Activated naive CD8-positive, alpha-beta T cell treated with anti-CD3 and anti-CD28 coated beads, Interleukin-2, amount 50 U/mL, for 24 hours (primary cell): ENCODE measurements around the gene TTLL9.

Source experiments
- ATAC-seq: fragments of 150-1000 bp; cut with Tn5 transposase; one replicate; pipeline ENCODE4 v1.10.0; 2021
- DNase-seq: peaks from one replicate; pipeline ENCODE4 v3.0.0; 2021
- H3K27ac Mint-ChIP-seq: one replicate; pipeline ENCODE4 v1.8.0; 2021; ENCODE audit warnings: mild to moderate bottlenecking, mixed read lengths
- H3K27me3 Mint-ChIP-seq: one replicate; pipeline ENCODE4 v1.8.0; 2021; ENCODE audit warnings: mixed read lengths
- H3K36me3 Mint-ChIP-seq: one replicate; pipeline ENCODE4 v1.8.0; 2021; ENCODE audit warnings: low read depth, mixed read lengths
- H3K4me1 Mint-ChIP-seq: one replicate; pipeline ENCODE4 v1.8.0; 2021; ENCODE audit warnings: mixed read lengths
- H3K4me3 Mint-ChIP-seq: one replicate; pipeline ENCODE4 v1.8.0; 2021; ENCODE audit warnings: mild to moderate bottlenecking, moderate library complexity, mixed read lengths
- H3K9me3 Mint-ChIP-seq: one replicate; pipeline ENCODE4 v1.8.0; 2021; ENCODE audit warnings: mixed read lengths

The TTLL9 gene

GRCh38 chr20:31860390-31861134 is 9.9 kb upstream of the TTLL9 start:
- DNase-seq (no peak), ATAC-seq (no peak)
- Mint-ChIP-seq H3K9me3 (no peaks in the 10 kb centered on the region), H3K36me3 (no peaks in the 10 kb centered on the region), H3K4me1 (peaks cover 8% of the 10 kb centered on the region), H3K27ac (no peak overlapping the region), H3K4me3 (no peak overlapping the region), H3K27me3 (peaks cover 20% of the 10 kb centered on the region)

- DNase-seq (no peak), ATAC-seq (peak; percentile 20)
- Mint-ChIP-seq H3K4me1 (peaks cover 8% of the 10 kb centered on the region), H3K9me3 (no peaks in the 10 kb centered on the region), H3K36me3 (no peaks in the 10 kb centered on the region), H3K27me3 (peaks cover 20% of the 10 kb centered on the region), H3K27ac (no peak overlapping the region), H3K4me3 (no peak overlapping the region)
These were observed 9.4 kb upstream of the TTLL9 start for GRCh38 chr20:31861135-31861384.

- Mint-ChIP-seq H3K4me3 (peak overlapping the region; percentile 34), H3K4me1 (peaks cover 8% of the 10 kb centered on the region), H3K27ac (no peak overlapping the region), H3K36me3 (no peaks in the 10 kb centered on the region), H3K27me3 (peaks cover 20% of the 10 kb centered on the region), H3K9me3 (no peaks in the 10 kb centered on the region)
- peak; percentile 76 for ATAC-seq
- peak; percentile 68 for DNase-seq
These were observed 8.9 kb upstream of the TTLL9 start for GRCh38 chr20:31861385-31862156.

GRCh38 chr20:31862157-31862470 is 8.3 kb upstream of the TTLL9 start:
- Mint-ChIP-seq H3K4me1 (peaks cover 8% of the 10 kb centered on the region), H3K27ac (no peak overlapping the region), H3K9me3 (no peaks in the 10 kb centered on the region), H3K27me3 (peaks cover 20% of the 10 kb centered on the region), H3K36me3 (no peaks in the 10 kb centered on the region), H3K4me3 (peak overlapping the region; percentile 34)
- ATAC-seq (no peak), DNase-seq (no peak)

GRCh38 chr20:31862506-31862905 is 7.9 kb upstream of the TTLL9 start:
- Mint-ChIP-seq H3K4me3 (no peak overlapping the region), H3K27me3 (peaks cover 17% of the 10 kb centered on the region), H3K27ac (no peak overlapping the region), H3K9me3 (no peaks in the 10 kb centered on the region), H3K36me3 (no peaks in the 10 kb centered on the region), H3K4me1 (peaks cover 8% of the 10 kb centered on the region)
- ATAC-seq (no peak), DNase-seq (no peak)

GRCh38 chr20:31863296-31864085 is 6.9 kb upstream of the TTLL9 start:
- H3K4me3 Mint-ChIP-seq, result no peak overlapping the region
- ATAC-seq (no peak), DNase-seq (no peak)
- peaks cover 8% of the 10 kb centered on the region for H3K4me1 Mint-ChIP-seq
- no peaks in the 10 kb centered on the region for H3K36me3 Mint-ChIP-seq
- peaks cover 15% of the 10 kb centered on the region for H3K27me3 Mint-ChIP-seq
- H3K9me3 Mint-ChIP-seq, result no peaks in the 10 kb centered on the region
- no peak overlapping the region for H3K27ac Mint-ChIP-seq

DNA sequence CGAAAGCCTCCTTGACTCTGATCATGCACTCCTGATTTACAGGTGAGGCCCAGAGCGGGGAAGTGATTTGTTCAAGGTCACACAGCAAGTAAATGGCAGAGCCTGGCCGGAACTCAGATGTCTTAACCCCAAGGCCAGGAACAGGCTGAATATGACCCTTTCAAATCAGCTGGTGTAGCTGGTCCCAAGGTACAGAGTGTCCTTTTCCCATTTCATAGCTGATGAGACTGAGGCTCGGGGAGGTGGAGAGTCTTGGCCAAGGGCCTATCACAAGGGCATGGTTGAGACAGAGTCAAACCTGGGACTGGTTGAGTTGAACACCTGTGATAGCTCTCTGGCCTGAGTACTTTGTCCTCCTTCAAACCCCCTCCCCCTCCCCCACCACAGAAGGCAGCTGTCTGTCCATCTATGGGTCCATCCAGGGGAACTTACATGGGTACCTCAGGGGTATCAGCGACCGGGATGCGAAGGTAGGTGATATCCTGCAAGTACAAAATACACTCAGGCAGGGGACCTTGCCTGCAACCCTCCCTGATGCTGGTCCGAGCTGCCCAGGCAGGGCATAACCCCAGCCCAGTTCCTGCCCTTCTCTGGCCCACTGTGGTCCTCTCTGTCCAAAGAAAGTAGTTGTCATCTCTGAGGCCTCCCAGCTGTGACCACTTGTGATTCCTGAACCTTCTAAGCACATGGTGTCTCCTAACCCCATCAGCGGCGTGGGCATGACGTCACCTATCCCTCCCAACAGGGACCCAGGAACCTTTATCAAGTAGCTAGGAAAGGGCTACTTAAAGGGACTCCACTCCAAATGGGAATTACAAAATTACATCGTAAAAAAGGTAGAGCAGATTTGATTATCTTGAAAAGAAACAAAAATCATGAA is 5.7 kb upstream of the TTLL9 start:
- DNase-seq (no peak), ATAC-seq (no peak)
- Mint-ChIP-seq H3K9me3 (no peaks in the 10 kb centered on the region), H3K4me1 (peaks cover 12% of the 10 kb centered on the region), H3K4me3 (no peak overlapping the region), H3K27ac (no peak overlapping the region), H3K36me3 (no peaks in the 10 kb centered on the region), H3K27me3 (peaks cover 27% of the 10 kb centered on the region)

DNA sequence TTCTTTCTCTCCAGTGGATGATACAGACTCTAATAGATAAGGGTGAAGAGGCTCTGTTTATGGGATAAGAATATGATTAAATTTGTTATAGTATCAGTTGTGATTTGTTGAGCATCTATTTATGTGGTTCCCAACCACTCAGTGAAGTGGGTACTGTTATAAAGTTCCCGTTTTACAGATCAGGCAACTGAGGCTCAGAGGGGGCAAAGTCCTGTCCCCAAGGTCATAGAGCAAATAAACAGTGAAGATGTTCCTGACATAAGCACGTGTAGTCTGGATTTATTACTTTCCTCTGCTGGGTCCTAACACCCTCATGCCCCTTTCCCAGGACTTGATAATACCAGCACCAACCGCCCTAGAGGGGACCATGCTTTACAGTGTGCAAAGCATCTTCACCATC is 4.2 kb upstream of the TTLL9 start:
- Mint-ChIP-seq H3K4me3 (no peak overlapping the region), H3K36me3 (no peaks in the 10 kb centered on the region), H3K27ac (no peak overlapping the region), H3K4me1 (peaks cover 16% of the 10 kb centered on the region), H3K27me3 (peaks cover 27% of the 10 kb centered on the region), H3K9me3 (no peaks in the 10 kb centered on the region)
- DNase-seq, result no peak
- no peak for ATAC-seq

- Mint-ChIP-seq H3K4me3 (peak overlapping the region; percentile 85), H3K9me3 (no peaks in the 10 kb centered on the region), H3K4me1 (peaks cover 12% of the 10 kb centered on the region), H3K27ac (no peak overlapping the region), H3K36me3 (no peaks in the 10 kb centered on the region), H3K27me3 (peaks cover 33% of the 10 kb centered on the region)
- ATAC-seq, result no peak
- no peak for DNase-seq
These were observed 1.4 kb upstream of the TTLL9 start for GRCh38 chr20:31868853-31869672.

DNA sequence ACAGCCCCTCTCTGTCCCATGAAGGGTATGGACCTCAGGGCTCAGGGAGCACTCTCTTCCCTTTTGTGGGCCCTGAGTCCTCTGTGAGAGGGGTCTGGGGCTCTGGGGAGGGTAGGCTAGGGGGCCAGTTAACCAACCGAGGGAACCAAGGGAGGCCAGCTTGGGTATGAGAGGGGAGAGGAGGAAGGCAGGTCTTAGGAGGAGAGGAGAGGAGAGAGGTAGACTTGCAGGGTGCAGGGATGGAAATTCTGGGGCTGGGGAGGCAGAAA is 827 bp upstream of the TTLL9 start:
- DNase-seq, result no peak
- no peak for ATAC-seq
- Mint-ChIP-seq H3K27me3 (peaks cover 33% of the 10 kb centered on the region), H3K4me3 (peak overlapping the region; percentile 85), H3K9me3 (no peaks in the 10 kb centered on the region), H3K36me3 (no peaks in the 10 kb centered on the region), H3K4me1 (peaks cover 12% of the 10 kb centered on the region), H3K27ac (peak overlapping the region; percentile 85)

- Mint-ChIP-seq H3K4me1 (peaks cover 12% of the 10 kb centered on the region), H3K27me3 (peaks cover 33% of the 10 kb centered on the region), H3K36me3 (no peaks in the 10 kb centered on the region), H3K27ac (no peak overlapping the region), H3K4me3 (peak overlapping the region; percentile 70), H3K9me3 (no peaks in the 10 kb centered on the region)
- no peak for DNase-seq
- no peak for ATAC-seq
These were observed 538 bp downstream of the TTLL9 start for GRCh38 chr20:31870726-31871617.

GRCh38 chr20:31871618-31871954 is 1.2 kb downstream of the TTLL9 start:
- no peak overlapping the region for H3K4me3 Mint-ChIP-seq
- H3K27me3 Mint-ChIP-seq, result peaks cover 33% of the 10 kb centered on the region
- H3K36me3 Mint-ChIP-seq, result no peaks in the 10 kb centered on the region
- DNase-seq, result no peak
- peaks cover 12% of the 10 kb centered on the region for H3K4me1 Mint-ChIP-seq
- no peak for ATAC-seq
- H3K9me3 Mint-ChIP-seq, result no peaks in the 10 kb centered on the region
- H3K27ac Mint-ChIP-seq, result no peak overlapping the region

DNA sequence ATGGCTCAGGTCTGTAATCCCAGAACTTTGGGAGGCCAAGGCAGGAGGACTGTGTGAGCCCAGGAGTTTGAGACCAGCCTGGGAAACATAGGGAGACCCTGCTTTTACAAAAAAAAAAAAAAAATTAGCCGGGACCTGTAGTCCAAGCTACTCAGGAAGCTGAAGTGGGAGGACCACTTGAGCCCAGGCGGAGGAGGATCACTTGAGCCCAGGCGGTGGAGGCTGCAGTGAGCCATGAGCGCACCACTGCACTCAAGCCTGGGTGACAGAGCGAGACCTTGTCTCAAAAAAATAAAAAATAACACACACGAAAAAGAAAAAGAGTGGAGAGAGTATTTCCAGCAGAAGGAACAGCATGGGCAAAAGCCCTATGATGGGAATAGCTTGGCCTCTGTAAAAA is 2.0 kb downstream of the TTLL9 start:
- peaks cover 12% of the 10 kb centered on the region for H3K4me1 Mint-ChIP-seq
- no peak for ATAC-seq

More for the DNA sequence above, 2.0 kb downstream of the TTLL9 start:
- Mint-ChIP-seq H3K9me3 (no peaks in the 10 kb centered on the region), H3K27ac (no peak overlapping the region), H3K27me3 (peaks cover 33% of the 10 kb centered on the region), H3K4me3 (no peak overlapping the region), H3K36me3 (no peaks in the 10 kb centered on the region)
- no peak for DNase-seq
